NOMO-1 treated with dmso at 0.1 percent for 144 hours (cell line): Measurements from ENCODE around the gene TULP4.
"Not testable (repeated sequence)": the region's sequence is repeated elsewhere in the genome, so short reads cannot be mapped to it uniquely, and the experiment has no call there.

ENCODE experiments used
- DNase-seq: peaks from one replicate; lab custom pipeline; 2025; ENCODE audit not compliant: unreplicated experiment; lab: John Stamatoyannopoulos, UW

TULP4 gene

GRCh38 chr6:158293122-158293521 is 19.1 kb upstream of the TULP4 start:
- no peak for DNase-seq

GRCh38 chr6:158295976-158296853 is 16.1 kb upstream of the TULP4 start:
- not testable (repeated sequence) for DNase-seq

- not testable (repeated sequence) for DNase-seq
Measured at GRCh38 chr6:158296854-158297324, 15.4 kb upstream of the TULP4 start.

GRCh38 chr6:158297657-158298056 is 14.6 kb upstream of the TULP4 start:
- not testable (repeated sequence) for DNase-seq

GRCh38 chr6:158300306-158301143 is 11.7 kb upstream of the TULP4 start:
- DNase-seq, result not testable (repeated sequence)

GRCh38 chr6:158301561-158301960 is 10.7 kb upstream of the TULP4 start:
- DNase-seq, result not testable (repeated sequence)

GRCh38 chr6:158302195-158302796 is 10.0 kb upstream of the TULP4 start:
- DNase-seq, result not testable (repeated sequence)

GRCh38 chr6:158303210-158303731 is 9.0 kb upstream of the TULP4 start:
- DNase-seq, result no peak

GRCh38 chr6:158304254-158304653 is 8.0 kb upstream of the TULP4 start:
- no peak for DNase-seq

GRCh38 chr6:158309814-158310213 is 2.5 kb upstream of the TULP4 start:
- DNase-seq, result no peak

GRCh38 chr6:158311193-158311592 is 1.1 kb upstream of the TULP4 start:
- no peak for DNase-seq

- DNase-seq, result no peak
Measured at GRCh38 chr6:158311626-158312025, 639 bp upstream of the TULP4 start.

GRCh38 chr6:158312672-158313397 is 570 bp downstream of the TULP4 start:
- no peak for DNase-seq

GRCh38 chr6:158313989-158314388 is 1.7 kb downstream of the TULP4 start:
- DNase-seq, result peak; percentile 50

GRCh38 chr6:158314737-158315136 is 2.5 kb downstream of the TULP4 start:
- peak; percentile 7 for DNase-seq

GRCh38 chr6:158316022-158316421 is 3.8 kb downstream of the TULP4 start:
- DNase-seq, result no peak

- no peak for DNase-seq
Measured at GRCh38 chr6:158321960-158322359, 9.7 kb downstream of the TULP4 start.

- no peak for DNase-seq
Measured at GRCh38 chr6:158322400-158322723, 10.1 kb downstream of the TULP4 start.

GRCh38 chr6:158322724-158323560 is 10.7 kb downstream of the TULP4 start:
- no peak for DNase-seq

- no peak for DNase-seq
Measured at GRCh38 chr6:158323561-158323958, 11.3 kb downstream of the TULP4 start.
